ENCODE results near the gene DNAI1.
"Not testable (repeated sequence)": the region's sequence is repeated elsewhere in the genome, so short reads cannot be mapped to it uniquely, and the experiment has no call there.

Gene DNAI1

DNA sequence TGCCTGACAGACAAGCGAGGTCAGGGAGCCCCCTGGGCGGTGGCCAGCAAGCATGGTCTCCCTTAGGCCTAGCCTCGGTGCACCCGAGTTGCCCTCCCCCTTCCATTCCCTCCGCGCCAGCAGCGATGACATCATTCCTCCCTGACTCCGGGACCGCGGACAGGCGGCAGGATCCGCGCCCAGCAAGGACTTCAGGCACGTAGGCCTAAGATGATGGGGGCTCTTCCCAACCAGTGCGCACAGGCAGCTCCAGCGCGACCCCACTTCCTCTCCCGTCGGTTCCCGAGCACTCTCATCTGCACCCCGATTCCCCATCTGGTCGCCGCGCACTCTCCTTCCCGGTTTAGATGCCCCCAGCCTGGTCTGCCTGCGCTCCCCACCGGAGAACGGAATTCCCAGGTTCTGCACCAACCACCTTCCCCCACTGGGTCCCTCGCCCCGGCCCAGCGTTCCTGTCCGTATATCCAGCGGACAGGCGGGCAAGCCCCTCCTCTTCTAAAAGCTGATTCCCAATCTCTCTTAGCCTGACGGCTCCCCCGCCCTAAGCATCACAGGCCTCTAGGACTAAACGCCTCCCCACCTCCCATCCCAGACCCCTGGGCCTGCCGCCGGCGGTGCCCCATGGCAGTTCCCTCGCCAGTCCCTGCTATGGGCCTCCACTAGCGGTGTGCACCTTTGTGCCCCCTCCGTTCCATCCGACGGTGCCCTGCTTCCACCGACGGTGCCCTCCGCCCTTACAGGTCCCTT lies 1.2 kb upstream of the DNAI1 start:
- Mint-ChIP-seq H3K36me3 (ENCODE audit: insufficient read depth) (peaks cover 4% of the 10 kb centered on the region), H3K9me3 (no peaks in the 10 kb centered on the region), H3K4me1 (ENCODE audit: low read depth in 2 of 2) (peaks cover 29 to 41% of the 10 kb centered on the region in 2 donors), H3K27ac (peak overlapping the region in 1 of 2 donors; percentile 83), H3K4me3 (peak overlapping the region; percentile 84 to 86), H3K27me3 (peaks cover 0 to 10% of the 10 kb centered on the region in 2 donors)
- DNase-seq (peak in 2 of 3 experiments; percentile 9 to 17), ATAC-seq (replicated peaks) (no peak)

DNA sequence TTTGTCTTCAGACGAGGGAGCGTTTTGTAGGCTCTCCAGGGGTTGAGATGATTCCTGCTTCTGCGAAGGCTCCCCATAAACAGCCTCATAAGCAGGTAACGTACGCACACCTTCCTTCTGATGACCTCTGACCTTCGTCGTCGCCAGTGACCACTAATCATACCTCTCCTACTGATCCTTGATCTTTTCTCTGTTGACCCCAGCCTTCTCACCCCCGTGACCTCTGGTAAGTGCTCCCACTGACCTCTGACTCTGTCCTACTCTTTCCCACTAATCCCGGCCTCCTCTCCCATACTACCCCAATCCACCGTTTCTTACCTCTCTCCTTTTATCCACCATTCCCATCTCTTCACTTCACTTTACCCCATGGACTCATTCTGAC lies 345 bp downstream of the DNAI1 start:
- Mint-ChIP-seq H3K4me1 (ENCODE audit: low read depth in 2 of 2) (peaks cover 26 to 38% of the 10 kb centered on the region in 2 donors), H3K4me3 (peak overlapping the region; percentile 84 to 86), H3K9me3 (no peaks in the 10 kb centered on the region), H3K36me3 (ENCODE audit: insufficient read depth) (peaks cover 4% of the 10 kb centered on the region), H3K27ac (peak overlapping the region; percentile 83 to 86), H3K27me3 (peaks cover 0 to 10% of the 10 kb centered on the region in 2 donors)
- ATAC-seq (replicated peaks), result no peak
- no peak for DNase-seq

- ATAC-seq (replicated peaks), result no peak
- Mint-ChIP-seq H3K4me3 (peak overlapping the region; percentile 84 to 86), H3K4me1 (ENCODE audit: low read depth in 2 of 2) (peaks cover 26 to 38% of the 10 kb centered on the region in 2 donors), H3K27me3 (peaks cover 0 to 10% of the 10 kb centered on the region in 2 donors), H3K9me3 (no peaks in the 10 kb centered on the region), H3K27ac (peak overlapping the region; percentile 80 to 83), H3K36me3 (ENCODE audit: insufficient read depth) (peaks cover 4% of the 10 kb centered on the region)
- no peak for DNase-seq
These were observed 751 bp downstream of the DNAI1 start for GRCh38 chr9:34459356-34459755.

DNA sequence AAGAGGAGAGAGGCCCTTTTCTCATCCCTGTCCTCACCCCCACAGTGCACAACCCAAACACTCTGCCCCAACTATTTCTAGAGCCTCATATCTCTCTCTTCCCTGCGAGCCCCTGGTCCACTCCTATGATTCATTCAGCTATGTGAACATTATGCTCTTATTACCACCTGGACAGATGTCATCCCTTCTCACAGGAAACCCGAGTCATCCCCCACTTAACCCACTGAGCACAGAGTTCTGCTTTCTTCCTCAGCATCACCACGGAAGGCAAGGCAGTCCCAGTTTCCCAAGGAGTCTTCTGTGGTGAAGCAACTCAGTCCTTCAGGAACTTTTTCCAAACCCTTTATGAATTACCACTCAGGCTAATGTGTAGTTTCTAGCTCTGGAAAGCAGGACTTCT lies 1.3 kb downstream of the DNAI1 start:
- peaks cover 26 to 38% of the 10 kb centered on the region in 2 donors for H3K4me1 Mint-ChIP-seq (ENCODE audit: low read depth in 2 of 2)
- H3K4me3 Mint-ChIP-seq, result peak overlapping the region in 1 of 2 donors; percentile 86
- no peak for ATAC-seq (replicated peaks)
- H3K27ac Mint-ChIP-seq, result no peak overlapping the region
- no peak for DNase-seq
- H3K27me3 Mint-ChIP-seq, result peaks cover 0 to 10% of the 10 kb centered on the region in 2 donors
- no peaks in the 10 kb centered on the region for H3K9me3 Mint-ChIP-seq
- H3K36me3 Mint-ChIP-seq (ENCODE audit: insufficient read depth), result peaks cover 4% of the 10 kb centered on the region

DNA sequence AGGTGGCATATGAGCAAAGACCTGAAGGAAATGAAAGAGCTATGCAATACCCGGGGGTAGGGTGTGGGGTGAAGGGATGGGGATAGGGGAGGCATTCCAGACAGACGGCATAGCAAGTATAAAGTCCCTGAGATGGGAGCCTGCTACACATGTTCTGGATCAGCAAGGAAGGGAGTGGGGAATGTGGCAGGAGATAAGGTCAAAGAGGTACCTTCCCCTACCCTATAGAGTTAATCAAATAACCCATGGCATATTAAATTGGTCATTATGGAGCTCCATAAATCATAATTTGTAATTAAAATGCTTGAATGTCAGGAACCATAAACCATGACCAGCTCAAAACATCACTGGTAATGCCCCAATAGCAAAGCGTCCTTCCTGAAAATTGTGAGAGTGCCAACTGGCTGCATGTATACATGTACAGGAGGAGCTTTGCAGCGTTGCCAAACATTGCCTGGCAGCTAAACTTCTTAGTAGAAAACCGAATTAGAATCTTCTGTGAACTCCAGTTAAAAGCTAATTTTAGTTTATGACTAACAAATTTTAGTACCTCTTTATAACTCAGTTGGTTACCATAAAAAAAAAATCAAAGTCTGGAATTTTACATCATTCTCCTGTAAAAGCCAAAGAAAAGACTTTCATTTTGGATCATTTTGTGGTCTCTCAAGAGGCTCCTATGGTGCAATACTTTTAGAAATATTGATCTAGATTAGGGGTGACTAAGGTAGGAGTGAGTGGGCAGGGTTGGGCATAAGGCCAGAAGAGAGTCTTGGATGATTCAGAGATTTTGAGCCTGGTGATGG lies 4.7 kb downstream of the DNAI1 start:
- Mint-ChIP-seq H3K9me3 (no peaks in the 10 kb centered on the region), H3K4me3 (no peak overlapping the region), H3K4me1 (ENCODE audit: low read depth in 2 of 2) (peaks cover 14 to 18% of the 10 kb centered on the region in 2 donors), H3K36me3 (ENCODE audit: insufficient read depth) (peaks cover 4% of the 10 kb centered on the region), H3K27ac (no peak overlapping the region), H3K27me3 (peaks cover 0 to 10% of the 10 kb centered on the region in 2 donors)
- DNase-seq (no peak), ATAC-seq (replicated peaks) (no peak)

- Mint-ChIP-seq H3K4me1 (ENCODE audit: low read depth in 2 of 2) (peaks cover 9 to 12% of the 10 kb centered on the region in 2 donors), H3K27ac (no peak overlapping the region), H3K4me3 (no peak overlapping the region), H3K36me3 (ENCODE audit: insufficient read depth) (peaks cover 2% of the 10 kb centered on the region), H3K27me3 (peaks cover 0 to 10% of the 10 kb centered on the region in 2 donors), H3K9me3 (no peaks in the 10 kb centered on the region)
- ATAC-seq (replicated peaks) (no peak), DNase-seq (no peak)
These were observed 5.3 kb downstream of the DNAI1 start for GRCh38 chr9:34463901-34464232.

DNA sequence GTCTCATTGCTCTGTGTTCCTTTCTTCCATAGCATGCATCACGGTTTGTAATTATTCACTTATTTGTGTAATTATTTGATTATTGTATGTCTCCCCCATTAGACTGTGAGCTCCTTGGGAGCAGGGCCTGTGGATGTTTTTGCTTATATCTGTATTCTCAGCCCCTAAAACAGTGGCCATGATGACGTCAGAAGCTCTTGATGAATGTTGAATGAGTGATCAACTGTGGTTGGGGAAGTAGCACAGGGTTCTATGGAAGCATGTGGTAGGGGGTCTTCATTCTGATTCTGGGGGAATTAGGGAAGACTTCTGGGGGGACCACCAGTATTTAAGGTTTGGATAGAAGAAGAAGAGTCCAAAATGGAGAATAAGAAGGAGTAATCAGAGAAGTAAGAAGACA lies 6.0 kb downstream of the DNAI1 start:
- no peak overlapping the region for H3K4me3 Mint-ChIP-seq
- H3K27ac Mint-ChIP-seq, result no peak overlapping the region
- peaks cover 2% of the 10 kb centered on the region for H3K36me3 Mint-ChIP-seq (ENCODE audit: insufficient read depth)
- peaks cover 0 to 10% of the 10 kb centered on the region in 2 donors for H3K27me3 Mint-ChIP-seq
- no peak for DNase-seq
- no peaks in the 10 kb centered on the region for H3K9me3 Mint-ChIP-seq
- H3K4me1 Mint-ChIP-seq (ENCODE audit: low read depth in 2 of 2), result peaks cover 2 to 5% of the 10 kb centered on the region in 2 donors
- no peak for ATAC-seq (replicated peaks)

DNA sequence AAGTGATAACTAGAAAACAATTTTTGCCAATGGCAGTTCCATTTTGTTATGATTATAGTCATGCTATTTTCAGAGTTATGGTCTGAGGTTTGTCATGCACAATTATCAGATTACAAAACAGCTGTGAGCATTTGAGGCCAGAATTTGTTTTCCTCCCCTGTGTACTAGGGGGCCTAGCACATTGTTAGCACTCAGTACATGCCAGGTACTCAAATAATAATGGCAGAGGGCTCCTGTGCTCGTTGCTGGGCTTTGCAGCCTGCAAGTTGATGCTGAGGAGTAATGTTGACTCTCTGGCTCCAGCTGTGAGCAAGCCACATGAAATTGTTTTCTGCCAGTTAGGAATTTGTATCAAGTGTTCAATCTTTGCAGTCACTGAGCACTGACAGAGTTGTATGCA lies 6.9 kb downstream of the DNAI1 start:
- no peak for DNase-seq
- H3K4me3 Mint-ChIP-seq, result no peak overlapping the region
- no peaks in the 10 kb centered on the region for H3K9me3 Mint-ChIP-seq
- no peaks in the 10 kb centered on the region for H3K4me1 Mint-ChIP-seq (ENCODE audit: low read depth in 2 of 2)
- peaks cover 0 to 10% of the 10 kb centered on the region in 2 donors for H3K27me3 Mint-ChIP-seq
- ATAC-seq (replicated peaks), result no peak
- H3K36me3 Mint-ChIP-seq (ENCODE audit: insufficient read depth), result peaks cover 2% of the 10 kb centered on the region
- H3K27ac Mint-ChIP-seq, result no peak overlapping the region

DNA sequence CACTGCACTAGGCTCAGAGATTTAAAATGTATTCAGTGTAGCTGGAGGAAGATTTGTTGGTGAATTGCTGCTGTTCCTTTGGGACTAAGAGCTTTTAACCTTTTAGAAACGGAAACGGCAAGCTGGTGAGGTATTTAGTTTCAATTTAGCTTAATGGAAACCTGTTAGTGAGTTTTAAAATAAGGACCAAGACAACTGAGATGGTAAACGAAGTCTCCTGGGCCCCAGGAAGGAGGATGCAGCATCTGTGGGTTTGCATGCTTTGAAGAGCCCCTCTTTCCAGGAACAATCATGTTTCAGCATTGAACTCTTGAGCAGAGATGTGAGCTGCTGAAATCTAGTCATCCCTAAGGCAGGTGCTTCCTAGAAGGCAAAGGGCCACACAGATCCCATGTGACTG lies 16.5 kb downstream of the DNAI1 start:
- Mint-ChIP-seq H3K4me3 (no peak overlapping the region), H3K27ac (no peak overlapping the region), H3K36me3 (ENCODE audit: insufficient read depth) (no peaks in the 10 kb centered on the region), H3K9me3 (no peaks in the 10 kb centered on the region), H3K4me1 (ENCODE audit: low read depth in 2 of 2) (no peaks in the 10 kb centered on the region), H3K27me3 (peaks cover 12 to 32% of the 10 kb centered on the region in 2 donors)
- ATAC-seq (replicated peaks) (no peak), DNase-seq (no peak)

GRCh38 chr9:34477541-34477940 lies 18.9 kb downstream of the DNAI1 start:
- Mint-ChIP-seq H3K36me3 (ENCODE audit: insufficient read depth) (no peaks in the 10 kb centered on the region), H3K9me3 (no peaks in the 10 kb centered on the region), H3K27me3 (peaks cover 18 to 41% of the 10 kb centered on the region in 2 donors), H3K4me1 (ENCODE audit: low read depth in 2 of 2) (no peaks in the 10 kb centered on the region), H3K27ac (no peak overlapping the region), H3K4me3 (no peak overlapping the region)
- ATAC-seq (replicated peaks) (no peak), DNase-seq (no peak)

DNA sequence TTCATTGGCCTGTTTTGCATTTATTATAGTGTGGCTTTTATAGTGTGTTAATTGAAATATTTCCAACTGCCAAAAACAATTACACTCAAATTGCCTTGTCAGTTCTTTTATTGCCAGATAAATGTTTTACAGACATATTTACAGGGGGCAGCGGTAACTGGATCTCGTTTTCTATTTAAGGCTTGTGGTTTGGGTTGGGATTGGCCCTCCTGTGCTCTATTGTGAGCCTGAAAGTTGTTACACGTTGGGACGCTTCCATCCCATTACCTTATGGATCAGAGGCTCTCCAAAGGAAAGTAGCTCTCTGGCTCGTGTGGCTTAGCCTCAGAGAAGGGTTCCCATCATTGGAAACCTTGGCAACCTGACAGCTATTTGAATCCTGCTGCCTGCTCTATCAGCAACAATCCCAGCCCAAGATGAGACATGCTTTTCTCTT lies 20.8 kb downstream of the DNAI1 start:
- H3K36me3 Mint-ChIP-seq (ENCODE audit: insufficient read depth), result no peaks in the 10 kb centered on the region
- H3K9me3 Mint-ChIP-seq, result no peaks in the 10 kb centered on the region
- H3K4me1 Mint-ChIP-seq (ENCODE audit: low read depth in 2 of 2), result no peaks in the 10 kb centered on the region
- DNase-seq (no peak), ATAC-seq (replicated peaks) (no peak)
- no peak overlapping the region for H3K27ac Mint-ChIP-seq
- peaks cover 18 to 41% of the 10 kb centered on the region in 2 donors for H3K27me3 Mint-ChIP-seq
- no peak overlapping the region for H3K4me3 Mint-ChIP-seq

- H3K27ac Mint-ChIP-seq; ATAC-seq (replicated peaks); H3K4me1 Mint-ChIP-seq (ENCODE audit: low read depth in 2 of 2); H3K36me3 Mint-ChIP-seq (ENCODE audit: insufficient read depth); DNase-seq; H3K9me3 Mint-ChIP-seq; H3K4me3 Mint-ChIP-seq: not testable (repeated sequence)
- H3K27me3 Mint-ChIP-seq, result peaks cover 29 to 43% of the 10 kb centered on the region in 2 donors
These were observed 23.0 kb downstream of the DNAI1 start for GRCh38 chr9:34481620-34482019.

GRCh38 chr9:34482746-34483145 lies 24.1 kb downstream of the DNAI1 start:
- H3K9me3 Mint-ChIP-seq; H3K4me1 Mint-ChIP-seq (ENCODE audit: low read depth in 2 of 2); DNase-seq; ATAC-seq (replicated peaks); H3K4me3 Mint-ChIP-seq; H3K36me3 Mint-ChIP-seq (ENCODE audit: insufficient read depth): not testable (repeated sequence)
- Mint-ChIP-seq H3K27me3 (peaks cover 37 to 49% of the 10 kb centered on the region in 2 donors), H3K27ac (peak overlapping the region in 1 of 2 donors; percentile 38)

DNA sequence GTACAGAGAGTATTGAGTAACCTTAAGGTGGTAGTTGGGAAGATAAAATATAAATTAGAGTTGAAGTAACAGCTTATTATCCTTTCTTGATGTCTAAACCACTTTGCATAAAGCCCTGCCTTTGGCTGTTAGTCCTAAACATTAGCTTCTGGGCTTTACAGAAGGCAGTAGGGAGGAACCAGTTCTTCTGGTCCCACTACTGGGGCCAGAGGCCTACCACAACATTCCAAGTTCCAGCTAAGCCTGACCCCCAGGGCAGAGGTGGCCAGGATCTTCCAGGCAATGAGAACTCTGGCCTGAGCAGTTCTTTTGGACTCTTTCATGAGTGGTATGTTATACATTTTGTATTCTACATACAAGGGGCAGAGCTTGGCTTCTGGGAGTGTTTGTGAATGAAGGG lies 26.1 kb downstream of the DNAI1 start:
- ATAC-seq (replicated peaks) (no peak), DNase-seq (no peak)
- peaks cover 41 to 51% of the 10 kb centered on the region in 2 donors for H3K27me3 Mint-ChIP-seq
- no peak overlapping the region for H3K27ac Mint-ChIP-seq
- H3K36me3 Mint-ChIP-seq (ENCODE audit: insufficient read depth), result no peaks in the 10 kb centered on the region
- no peaks in the 10 kb centered on the region for H3K4me1 Mint-ChIP-seq (ENCODE audit: low read depth in 2 of 2)
- H3K4me3 Mint-ChIP-seq, result no peak overlapping the region
- no peaks in the 10 kb centered on the region for H3K9me3 Mint-ChIP-seq
